GM21737 (cell line): Measurements from ENCODE around the gene C1QTNF8.

Source experiments
- ATAC-seq: cut with Tn5 transposase; IDR thresholded peaks from one replicate; pipeline ENCODE4 v1.9.1; 2021; ENCODE audit warnings: mild to moderate bottlenecking, moderate library complexity; ENCODE audit not compliant: unreplicated experiment

C1QTNF8 gene, protein sequence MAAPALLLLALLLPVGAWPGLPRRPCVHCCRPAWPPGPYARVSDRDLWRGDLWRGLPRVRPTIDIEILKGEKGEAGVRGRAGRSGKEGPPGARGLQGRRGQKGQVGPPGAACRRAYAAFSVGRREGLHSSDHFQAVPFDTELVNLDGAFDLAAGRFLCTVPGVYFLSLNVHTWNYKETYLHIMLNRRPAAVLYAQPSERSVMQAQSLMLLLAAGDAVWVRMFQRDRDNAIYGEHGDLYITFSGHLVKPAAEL

DNA sequence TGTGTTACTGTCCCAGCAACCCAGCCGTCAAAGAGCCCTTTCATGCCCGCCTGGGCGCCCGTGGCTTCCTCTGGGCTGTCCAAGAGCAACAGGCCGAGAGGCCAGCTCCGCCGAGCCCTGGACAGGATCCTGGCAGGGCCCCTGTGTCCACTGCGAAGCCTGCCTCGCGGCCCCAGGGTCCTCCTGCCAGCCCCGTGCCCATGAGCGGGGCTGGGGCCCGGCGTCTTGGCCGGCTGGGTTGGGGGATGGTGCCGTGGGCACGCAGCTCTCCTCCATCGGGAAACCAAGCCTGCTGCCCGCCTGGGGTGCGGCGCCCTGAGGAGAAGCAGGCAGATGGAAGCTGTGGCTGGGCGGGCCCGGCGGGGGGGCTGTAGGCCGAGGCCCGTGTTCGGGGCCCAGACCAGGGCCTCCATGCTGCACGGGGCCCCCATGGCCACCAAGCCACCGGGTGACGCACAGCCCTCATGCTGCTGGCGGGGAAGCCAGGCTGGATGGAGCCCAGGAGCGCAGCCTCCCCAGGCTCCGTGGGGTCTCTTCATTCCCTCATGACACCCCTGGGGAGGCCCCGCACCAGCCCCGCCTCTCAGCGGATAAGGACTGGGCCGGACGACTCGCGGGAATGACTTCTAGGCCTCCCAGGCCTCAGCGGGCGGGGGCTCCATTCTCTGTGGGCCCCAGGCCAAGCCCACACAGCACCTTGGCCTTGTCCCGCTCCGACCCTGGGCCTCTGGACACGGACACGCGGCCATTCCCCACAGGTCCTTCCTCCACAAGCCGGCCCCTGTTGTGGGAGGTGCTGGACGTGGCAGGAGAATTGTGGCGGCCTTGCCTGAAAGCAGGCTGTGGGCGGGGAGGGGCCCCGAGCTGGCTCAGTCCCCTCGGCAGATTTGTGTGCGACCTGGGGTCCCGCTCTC is at the start of gene C1QTNF8:
Gene C1QTNF8, minus strand, starts transcription at position 76 of the 914 bp plus-strand sequence. CDS start 1,322 bp downstream, outside the sequence.
- no peak for ATAC-seq

DNA sequence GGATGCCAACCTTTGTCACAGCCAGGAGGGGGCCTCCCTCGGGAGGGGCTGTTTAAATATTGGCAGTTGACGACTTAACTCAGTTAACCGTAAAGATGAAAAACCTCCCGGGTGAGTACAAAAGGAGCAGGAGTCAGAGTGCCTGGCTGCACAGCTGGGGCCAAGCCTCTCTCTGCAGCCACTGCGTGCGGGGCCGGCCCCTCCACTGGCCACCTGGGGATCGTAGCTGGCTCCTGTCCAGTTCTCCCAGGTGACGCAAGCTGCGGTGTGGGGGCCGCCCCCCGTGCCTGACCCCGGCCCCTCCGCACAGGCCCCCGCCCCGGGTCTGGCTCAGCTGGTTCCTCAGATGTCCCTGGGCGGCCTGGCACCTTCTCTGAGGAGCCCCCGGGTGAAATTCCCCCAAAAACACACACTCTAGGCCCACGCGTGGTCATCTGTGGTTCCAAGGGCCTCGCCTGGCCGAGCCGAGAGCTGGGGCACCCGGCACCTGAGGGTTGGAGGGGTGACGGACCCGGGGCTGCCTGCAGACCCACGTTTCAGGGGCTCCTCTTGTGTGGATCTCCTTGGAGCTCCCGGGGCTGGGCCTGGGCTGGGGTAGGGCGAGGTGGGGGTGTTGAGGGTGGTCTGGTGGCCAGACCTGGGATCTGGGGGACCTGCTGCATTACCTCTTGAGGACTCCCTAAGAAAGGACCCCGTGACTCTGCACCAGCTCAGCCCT is 49.5 kb upstream of the C1QTNF8 start:
- no peak for ATAC-seq

DNA sequence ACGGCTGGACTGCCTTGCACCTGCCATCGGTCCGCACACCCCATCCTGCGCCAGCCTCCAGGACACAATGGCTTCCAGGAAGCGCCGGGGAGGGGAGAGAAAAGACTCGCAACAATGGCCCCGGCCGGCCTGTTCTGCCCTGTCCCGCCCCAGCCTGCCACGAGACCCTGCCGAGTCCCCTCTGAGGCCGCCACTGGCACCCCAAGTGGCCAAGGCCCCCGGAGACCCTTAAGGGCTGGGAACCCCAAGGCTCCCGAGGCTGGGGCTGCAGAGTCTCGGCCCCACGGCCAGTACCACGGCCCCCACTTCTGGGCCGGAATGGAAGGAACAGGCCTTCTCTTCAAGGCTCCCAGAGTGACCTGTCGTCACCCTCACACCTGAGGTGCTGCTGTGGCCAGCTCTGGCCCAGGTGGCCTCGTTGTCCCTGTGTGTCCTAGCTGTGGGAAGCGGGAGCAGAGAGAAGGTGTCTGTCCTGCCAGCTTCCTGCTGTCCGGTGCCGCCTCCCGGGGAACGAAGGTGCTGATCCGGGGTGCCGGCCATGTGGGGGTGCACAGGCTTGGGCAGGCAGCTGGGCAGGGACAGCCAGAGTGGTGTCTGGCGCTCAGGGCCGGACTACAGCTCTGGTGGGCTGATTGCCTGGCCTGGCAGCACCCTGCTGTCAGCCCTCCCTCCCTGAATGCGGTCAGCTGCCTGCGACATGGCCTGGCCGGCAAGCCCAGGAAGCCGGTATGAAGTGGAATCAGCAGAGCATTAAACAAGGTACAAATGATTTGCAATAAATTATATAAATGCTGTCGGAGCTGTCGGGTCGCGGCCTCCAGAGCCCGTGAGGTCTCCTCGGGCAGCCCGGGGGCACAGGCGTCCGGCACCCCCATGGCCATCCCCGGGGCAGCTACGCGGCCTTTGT is 48.7 kb upstream of the C1QTNF8 start:
- no peak for ATAC-seq

DNA sequence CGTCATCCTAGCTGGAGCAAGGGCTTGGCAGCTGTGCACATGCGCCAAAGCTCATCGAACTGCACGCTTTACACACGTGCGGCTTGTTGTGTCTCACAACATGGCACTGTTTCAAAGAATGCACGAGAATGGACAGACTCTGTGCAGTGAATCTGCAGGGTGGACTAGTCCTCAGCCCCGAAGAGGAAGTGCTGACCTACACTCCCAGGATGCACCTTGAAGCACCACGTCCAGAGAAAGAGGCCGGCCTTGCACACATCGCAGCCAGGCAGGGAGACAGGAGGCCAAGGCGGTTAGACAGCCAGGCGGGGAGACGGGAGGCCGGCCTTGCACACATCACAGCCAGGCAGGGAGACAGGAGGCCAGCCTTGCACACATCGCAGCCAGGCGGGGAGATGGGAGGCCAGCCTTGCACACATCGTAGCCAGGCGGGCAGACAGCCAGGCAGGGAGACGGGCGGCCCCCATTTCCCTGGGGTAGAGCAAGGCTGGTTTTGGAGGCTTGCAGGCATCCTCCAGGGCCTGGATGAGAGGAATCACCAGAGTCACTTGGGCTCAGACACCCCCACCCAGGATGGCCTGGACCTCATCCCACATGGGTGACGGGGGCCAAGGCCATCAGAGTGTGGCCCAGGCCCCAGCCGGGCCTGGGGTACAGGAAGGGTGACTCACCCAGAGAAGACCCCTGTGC is 47.9 kb upstream of the C1QTNF8 start:
- ATAC-seq, result no peak

DNA sequence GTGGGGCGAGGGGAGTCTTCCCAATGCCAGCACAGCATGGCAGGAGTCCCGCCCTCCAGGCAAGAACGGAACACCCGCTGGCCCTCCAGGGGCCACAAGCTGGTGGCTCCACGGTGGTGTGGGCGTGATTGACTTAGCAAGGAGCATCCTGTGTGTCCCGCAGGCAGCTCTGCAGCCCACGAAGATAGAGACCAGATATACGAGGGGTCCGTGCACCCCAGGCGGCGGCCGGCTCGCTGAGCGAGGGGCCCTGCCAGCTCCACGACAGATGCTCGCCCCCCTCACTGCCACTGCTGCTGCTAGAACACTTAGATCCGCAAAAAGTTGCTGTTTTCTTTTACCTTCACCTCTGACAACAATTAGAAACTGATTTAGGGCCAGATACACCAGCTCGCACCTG is 46.9 kb upstream of the C1QTNF8 start:
- no peak for ATAC-seq

DNA sequence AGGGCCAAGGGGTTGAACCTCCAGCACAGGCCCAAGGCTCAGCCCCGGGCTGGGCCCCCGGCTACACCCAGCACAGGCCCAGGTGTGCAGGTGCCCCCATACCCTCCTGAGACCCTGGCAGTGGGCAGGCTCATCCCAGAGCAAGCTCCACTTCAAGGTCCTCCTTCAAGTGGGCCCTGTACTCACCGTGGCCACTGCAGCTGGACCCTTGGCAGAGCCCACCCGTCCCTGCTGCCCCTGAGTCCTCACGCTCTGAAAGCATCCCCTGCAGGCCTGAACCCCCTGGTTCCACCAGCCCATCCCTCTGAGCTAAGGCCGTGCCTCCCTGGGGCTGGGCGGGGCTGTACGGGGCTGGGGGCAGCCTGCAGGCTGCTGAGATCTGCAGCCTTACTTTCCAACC is 45.7 kb upstream of the C1QTNF8 start:
- no peak for ATAC-seq

DNA sequence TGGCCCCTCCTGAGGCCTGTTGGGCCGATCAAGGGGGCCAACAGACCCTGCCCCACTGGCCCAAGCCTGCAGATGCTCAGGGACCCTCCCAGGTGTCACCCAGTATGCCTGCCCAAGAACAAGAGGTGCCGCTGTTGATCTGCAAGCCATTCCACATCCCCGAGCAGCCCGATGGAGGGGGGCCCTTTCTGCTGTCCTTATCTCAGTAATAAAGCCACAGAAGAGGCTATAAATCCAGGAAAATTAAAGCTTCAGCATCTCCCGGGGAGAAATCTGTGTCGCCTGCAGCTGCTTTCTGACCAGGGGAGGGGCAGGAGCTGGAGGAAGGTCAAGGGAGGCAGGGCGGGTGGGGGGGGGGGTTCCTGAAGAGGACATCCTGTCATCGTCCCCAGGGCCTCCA is 45.1 kb upstream of the C1QTNF8 start:
- ATAC-seq, result no peak

DNA sequence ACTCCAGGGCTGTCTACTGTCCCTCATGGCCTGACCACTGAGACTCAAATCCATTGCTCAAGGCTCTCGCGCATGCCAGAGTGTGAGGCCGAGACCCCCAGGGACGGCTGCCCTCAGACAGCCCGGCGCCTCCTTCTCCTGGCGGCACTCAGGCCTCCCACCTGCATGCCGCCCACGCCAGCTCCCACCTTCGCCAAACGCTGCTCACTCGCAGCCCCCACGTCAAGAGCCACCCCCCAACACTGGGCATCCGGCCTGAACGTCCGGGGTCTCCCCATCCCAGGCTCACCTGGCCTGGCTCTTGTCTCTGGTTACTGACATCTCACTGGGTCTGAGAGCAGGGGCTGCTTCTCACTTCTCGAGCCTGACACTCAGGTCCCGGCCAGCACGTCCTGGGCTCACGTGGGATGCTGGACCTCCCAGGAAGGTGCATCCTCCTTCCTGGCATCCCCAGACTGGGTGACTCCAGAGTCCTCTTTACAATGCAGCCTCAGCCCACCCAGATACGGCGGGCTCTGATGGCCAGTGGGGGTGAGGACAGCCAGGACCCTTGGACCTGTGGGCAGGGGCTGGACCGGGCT is 44.6 kb upstream of the C1QTNF8 start:
- ATAC-seq, result no peak

DNA sequence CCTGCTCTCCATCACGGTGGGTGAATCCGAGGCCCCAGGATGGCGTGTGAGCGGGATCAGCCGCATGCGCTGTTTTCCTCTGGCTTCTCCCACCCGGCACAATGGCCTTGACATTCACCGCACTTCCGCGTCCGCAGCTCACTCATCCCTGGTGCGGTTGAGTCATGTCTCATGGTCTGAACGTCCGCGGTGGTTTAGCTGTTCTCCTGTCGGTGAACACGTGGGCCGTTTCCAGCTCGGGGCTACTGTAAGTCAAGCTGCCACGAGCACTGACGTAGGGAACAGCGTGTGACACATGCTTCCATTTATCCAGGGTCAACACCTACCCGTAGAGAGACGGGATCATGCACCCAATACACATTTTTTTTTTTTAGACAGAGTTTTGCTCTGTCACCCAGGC is 41.6 kb upstream of the C1QTNF8 start:
- ATAC-seq, result no peak

DNA sequence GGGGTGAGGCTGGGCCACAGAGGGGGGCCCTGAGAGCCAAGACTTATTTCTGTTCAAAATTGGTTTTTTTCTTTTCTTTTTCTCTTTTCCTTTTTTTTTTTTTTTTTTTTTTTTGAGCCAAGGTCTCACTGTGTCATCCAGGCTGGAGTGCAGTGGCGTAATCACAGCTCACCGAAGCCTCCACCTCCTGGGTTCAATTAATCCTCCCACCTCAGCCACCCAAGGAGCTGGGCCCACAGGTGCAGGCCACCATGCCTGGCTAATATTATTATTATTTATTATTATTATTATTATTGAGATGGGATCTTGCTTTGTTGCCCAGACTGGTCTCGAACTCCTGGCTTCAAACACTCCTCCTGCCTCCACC is 39.4 kb upstream of the C1QTNF8 start:
- no peak for ATAC-seq

DNA sequence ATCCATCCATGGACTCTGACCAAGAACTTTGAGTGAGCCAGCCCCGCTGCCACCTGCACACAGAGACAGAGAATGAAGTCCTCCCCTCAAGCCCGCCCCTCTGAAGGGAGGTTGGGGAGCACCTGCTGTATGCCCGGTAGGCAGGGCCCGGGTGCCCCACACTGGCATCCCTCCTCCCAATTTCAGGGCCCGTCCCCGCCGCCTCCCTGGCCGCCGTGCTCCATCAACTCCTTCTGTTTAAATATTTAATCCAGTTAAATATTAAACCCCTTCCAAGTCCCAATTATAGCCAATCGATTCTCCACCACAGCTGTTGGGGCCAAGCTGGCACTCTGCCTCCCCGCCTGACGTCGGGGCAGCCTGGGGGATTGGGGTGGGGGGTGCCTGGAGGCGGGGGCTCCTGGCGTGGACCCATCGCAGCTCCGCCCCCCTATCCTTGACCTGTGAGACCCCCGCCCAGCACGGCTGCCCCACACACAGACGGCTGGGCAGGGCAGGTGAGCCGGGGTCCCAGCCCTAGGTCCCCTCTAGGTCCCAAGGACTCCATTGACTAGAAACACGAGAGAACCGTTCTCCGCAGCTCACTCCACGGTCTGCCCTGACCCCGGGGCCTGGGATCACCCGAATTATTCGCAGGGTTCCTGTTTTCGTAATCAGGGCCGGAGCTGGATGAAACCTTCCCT is 38.9 kb upstream of the C1QTNF8 start:
- no peak for ATAC-seq

DNA sequence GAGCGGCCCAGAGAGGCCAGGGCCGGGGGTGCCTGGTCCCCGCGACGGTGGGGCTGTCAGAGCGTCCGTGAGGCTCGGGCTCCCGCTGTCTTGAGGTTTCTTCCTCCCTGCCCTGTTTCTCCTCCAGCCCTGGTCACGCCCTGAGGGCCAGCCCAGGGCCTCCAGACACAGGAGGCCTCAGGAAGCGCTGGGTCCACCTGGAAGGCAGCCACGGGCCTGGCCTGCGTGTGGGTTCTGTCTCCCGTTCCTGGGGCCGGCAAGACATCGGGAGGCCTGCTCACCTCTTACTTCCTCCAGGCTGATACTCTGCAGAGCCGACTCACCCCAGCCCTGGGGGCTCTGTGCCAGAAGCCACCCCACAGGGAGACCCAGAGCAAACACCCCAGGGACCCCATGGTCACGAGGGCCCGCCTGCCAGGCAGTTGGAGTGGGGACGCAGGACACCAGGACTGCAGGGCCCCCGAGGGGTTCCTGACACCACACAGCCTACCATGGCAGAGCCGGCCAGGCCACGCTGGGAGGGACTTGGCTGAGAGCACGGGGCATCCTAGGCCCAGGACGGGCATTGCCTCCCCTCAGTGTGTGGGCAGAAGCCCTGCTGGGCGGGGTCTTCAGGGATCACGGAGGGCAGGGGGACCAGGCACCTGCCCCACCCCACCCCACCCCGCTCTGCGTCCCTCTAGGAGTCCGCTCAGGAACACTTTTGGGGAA is 37.9 kb upstream of the C1QTNF8 start:
- no peak for ATAC-seq

DNA sequence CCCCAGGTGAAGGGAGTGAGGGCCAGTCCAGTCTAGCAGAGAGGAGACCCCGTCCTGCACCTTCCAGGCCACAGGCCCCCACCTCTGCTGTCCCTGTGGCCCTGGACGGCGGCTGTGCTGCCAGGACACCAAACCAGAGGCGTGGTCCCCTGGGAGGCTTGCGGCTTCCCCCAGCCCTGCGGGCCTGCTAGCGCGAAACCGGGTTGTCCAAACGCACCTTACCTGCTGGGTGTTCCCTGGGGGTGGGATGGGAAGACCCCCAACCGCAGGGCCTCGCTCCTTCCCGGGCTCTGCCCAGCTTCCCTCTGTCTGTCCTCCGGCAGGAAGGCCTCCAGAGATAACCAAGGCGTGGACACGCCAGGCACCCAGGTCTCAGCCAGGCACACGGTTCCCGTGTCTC is 37.2 kb upstream of the C1QTNF8 start:
- no peak for ATAC-seq

DNA sequence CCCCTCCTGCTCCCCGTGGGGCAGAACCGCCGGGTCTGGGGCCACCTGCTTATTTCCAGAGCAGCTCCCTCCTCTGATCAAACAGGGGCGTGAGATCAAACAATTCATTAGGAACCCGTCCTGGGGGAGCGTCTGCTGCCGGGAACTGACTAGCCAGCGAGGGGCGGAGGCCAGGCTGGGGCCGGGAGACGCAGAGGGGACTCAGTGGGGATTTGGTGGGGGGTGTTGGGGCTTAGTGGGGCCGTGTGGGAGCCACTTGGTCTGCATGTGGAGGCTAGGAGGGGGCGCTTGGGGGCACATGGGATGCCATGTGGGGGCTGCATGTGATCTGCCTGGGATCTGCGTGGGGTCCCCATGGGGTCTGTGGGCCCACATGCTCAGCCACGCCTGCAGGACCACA is 36.4 kb upstream of the C1QTNF8 start:
- no peak for ATAC-seq

DNA sequence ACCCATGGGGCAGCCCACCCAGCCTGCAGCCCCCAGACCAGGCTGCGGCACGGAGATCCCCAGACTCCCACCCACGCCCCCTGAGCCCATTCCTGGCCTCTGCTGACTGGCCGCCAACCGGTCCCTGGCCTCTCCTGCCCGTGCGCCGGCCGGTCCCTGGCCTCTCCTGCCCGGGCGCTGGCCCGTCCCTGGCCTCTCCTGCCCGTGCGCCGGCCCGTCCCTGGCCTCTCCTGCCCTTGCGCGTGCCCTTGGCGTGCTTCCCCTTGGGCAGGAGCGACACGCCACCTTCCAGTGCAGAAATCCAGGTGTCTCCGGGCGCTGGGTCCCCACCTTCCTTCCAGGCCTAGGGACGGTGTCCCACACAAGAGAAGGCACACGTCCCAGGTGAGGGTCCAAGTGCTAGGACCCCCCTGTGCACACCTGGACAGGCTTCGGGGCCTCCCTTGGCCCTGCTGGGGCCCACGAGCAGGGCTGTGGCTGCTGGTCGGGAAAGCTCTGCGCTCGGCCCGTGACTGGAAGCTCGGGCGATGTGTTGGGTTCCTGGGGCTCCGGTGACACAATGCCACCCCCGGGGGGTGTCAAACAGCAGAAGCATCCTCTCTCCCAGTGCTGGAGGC is 35.4 kb upstream of the C1QTNF8 start:
- no peak for ATAC-seq

DNA sequence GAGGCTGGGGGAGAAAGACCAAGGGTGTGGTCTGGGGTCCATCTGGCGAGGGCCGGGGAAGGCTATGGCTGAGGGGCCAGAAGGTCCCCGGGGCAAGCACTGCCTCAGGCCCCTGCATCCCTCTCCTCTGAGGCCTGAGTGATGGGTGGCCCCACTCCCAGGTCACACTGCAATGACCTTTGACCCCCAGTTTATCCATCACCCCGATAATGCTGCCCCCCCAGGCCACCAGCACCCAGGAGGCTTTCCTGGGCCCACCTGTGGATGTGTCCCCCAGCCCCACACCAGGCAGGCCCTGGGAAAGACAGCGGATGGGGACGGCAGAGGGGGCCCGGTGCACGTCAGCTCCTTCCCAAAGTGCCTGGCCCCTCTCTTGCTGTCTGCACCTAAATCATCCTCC is 34.3 kb upstream of the C1QTNF8 start:
- ATAC-seq, result no peak

DNA sequence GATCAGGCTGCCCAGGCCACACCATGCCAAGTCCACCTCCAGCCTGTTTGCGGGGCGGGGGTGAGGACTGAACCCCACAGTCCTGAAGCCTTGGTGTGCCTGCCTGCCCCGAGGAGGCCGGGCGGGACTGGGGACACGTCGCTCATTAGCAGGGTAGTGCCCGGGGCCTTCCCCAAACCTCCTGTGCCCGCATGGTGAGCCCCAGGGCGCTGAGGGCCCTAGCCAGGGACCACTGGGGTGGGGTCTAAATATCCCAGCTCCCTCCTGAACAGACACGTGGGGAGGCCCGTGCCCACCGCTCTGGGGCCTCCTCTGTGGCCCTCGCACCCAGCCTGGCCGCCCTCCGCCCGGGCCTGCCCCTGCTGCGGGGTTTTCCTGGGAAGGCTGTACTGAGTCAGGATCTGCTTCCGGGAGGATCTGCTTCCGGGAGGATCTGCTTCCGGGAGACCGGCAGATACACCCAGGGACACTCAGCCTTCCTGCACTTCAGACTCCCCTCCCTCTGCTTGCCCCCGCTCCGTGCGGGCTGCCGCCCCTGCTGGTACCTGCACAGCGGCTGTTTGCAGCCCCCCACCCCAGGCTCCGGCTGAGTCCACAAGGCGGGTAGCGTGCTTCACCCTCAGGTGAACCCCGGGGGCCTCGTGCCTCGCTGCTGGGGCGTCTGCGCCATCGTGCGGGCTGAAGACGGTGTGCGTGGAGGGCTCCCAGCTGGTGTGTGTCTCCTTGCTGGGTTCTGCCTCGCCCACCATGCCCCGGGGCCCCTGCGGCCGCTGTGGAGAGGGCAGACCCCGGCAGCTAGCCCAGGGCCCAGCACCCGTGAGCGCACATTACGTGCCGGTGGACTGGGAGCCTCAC is 33.3 kb upstream of the C1QTNF8 start:
- ATAC-seq, result no peak
